HL-60 (cell line): Measurements from ENCODE around the gene ARHGAP24.
A peak's percentile ranks its signal among the peaks of the same experiment; 100 is the strongest.

Experiments
- DNase-seq, 2 experiments: peaks; one replicate each; pipeline ENCODE4 v3.0.0-alpha.2; 2010 to 2020; ENCODE audit warnings: low read depth in 1 of 2, low spot score in 1 of 2
- H3K27ac ChIP-seq: fragments of 250-450 bp; sonication (Bioruptor Pico); replicated peaks from 2 replicates; pipeline ENCODE4 v1.5.1; 2020; ENCODE audit warnings: mild to moderate bottlenecking, moderate library complexity
- H3K27me3 ChIP-seq: fragments of 250-450 bp; sonication (Bioruptor Pico); 2 replicates; pipeline ENCODE4 v1.5.1; 2021; ENCODE audit warnings: mild to moderate bottlenecking, moderate library complexity; ENCODE audit not compliant: insufficient read depth, poor library complexity, severe bottlenecking
- H3K4me3 ChIP-seq: replicated peaks from 2 replicates; pipeline ENCODE4 v1.5.1; 2011; ENCODE audit warnings: mild to moderate bottlenecking, control low read depth, low read length; ENCODE audit not compliant: insufficient read depth
- GABPA ChIP-seq: IDR thresholded peaks from 2 replicates; pipeline ENCODE4 v1.6.1; 2012; ENCODE audit warnings: low read depth
- POLR2AphosphoS5 ChIP-seq: IDR thresholded peaks from 2 replicates; pipeline ENCODE4 v1.6.1; 2012; ENCODE audit warnings: low read depth
- SPI1 ChIP-seq: IDR thresholded peaks from 2 replicates; pipeline ENCODE4 v1.6.1; 2012; ENCODE audit warnings: low read depth, mild to moderate bottlenecking, borderline replicate concordance
- TF ChIP-seq, protein P1 (sequence below): IDR thresholded peaks from 2 replicates; pipeline ENCODE4 v1.6.1; 2012; ENCODE audit warnings: low read depth; ENCODE audit not compliant: insufficient replicate concordance
- TF ChIP-seq, protein P2 (sequence below): IDR thresholded peaks from one replicate; pipeline ENCODE4 v1.5.1; 2011; ENCODE audit warnings: low read length, control low read depth, inconsistent platforms; ENCODE audit not compliant: insufficient read depth

ARHGAP24 gene

DNA sequence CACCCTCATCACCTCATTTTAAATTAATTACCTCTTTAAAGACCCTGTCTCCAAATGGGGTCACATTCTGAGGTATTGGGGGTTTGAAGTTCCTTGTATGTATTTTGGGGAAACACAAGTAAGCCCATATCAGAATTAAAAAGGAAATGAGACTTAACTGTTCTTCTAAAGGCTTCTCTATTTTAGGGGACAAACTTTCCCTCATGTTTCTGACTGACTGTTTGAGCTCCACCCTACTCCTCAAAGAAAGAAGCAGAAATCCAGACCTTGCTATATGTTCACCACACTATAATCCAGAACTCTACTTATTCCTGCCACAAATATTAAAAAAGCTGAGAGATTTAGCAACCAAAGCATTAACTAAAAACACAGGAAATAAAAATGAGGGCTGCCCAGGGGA is 258.8 kb downstream of the ARHGAP24 start:
- Histone ChIP-seq H3K27ac (no peak overlapping the region), H3K27me3 (no peaks in the 10 kb centered on the region), H3K4me3 (no peak overlapping the region)
- DNase-seq = no peak
- TF ChIP-seq, protein P1, sequence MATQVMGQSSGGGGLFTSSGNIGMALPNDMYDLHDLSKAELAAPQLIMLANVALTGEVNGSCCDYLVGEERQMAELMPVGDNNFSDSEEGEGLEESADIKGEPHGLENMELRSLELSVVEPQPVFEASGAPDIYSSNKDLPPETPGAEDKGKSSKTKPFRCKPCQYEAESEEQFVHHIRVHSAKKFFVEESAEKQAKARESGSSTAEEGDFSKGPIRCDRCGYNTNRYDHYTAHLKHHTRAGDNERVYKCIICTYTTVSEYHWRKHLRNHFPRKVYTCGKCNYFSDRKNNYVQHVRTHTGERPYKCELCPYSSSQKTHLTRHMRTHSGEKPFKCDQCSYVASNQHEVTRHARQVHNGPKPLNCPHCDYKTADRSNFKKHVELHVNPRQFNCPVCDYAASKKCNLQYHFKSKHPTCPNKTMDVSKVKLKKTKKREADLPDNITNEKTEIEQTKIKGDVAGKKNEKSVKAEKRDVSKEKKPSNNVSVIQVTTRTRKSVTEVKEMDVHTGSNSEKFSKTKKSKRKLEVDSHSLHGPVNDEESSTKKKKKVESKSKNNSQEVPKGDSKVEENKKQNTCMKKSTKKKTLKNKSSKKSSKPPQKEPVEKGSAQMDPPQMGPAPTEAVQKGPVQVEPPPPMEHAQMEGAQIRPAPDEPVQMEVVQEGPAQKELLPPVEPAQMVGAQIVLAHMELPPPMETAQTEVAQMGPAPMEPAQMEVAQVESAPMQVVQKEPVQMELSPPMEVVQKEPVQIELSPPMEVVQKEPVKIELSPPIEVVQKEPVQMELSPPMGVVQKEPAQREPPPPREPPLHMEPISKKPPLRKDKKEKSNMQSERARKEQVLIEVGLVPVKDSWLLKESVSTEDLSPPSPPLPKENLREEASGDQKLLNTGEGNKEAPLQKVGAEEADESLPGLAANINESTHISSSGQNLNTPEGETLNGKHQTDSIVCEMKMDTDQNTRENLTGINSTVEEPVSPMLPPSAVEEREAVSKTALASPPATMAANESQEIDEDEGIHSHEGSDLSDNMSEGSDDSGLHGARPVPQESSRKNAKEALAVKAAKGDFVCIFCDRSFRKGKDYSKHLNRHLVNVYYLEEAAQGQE = no peak
- TF ChIP-seq, protein P2, sequence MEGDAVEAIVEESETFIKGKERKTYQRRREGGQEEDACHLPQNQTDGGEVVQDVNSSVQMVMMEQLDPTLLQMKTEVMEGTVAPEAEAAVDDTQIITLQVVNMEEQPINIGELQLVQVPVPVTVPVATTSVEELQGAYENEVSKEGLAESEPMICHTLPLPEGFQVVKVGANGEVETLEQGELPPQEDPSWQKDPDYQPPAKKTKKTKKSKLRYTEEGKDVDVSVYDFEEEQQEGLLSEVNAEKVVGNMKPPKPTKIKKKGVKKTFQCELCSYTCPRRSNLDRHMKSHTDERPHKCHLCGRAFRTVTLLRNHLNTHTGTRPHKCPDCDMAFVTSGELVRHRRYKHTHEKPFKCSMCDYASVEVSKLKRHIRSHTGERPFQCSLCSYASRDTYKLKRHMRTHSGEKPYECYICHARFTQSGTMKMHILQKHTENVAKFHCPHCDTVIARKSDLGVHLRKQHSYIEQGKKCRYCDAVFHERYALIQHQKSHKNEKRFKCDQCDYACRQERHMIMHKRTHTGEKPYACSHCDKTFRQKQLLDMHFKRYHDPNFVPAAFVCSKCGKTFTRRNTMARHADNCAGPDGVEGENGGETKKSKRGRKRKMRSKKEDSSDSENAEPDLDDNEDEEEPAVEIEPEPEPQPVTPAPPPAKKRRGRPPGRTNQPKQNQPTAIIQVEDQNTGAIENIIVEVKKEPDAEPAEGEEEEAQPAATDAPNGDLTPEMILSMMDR = no peak
- TF ChIP-seq SPI1 = no peak
- TF ChIP-seq POLR2AphosphoS5 = no peak
- no peak for TF ChIP-seq GABPA

DNA sequence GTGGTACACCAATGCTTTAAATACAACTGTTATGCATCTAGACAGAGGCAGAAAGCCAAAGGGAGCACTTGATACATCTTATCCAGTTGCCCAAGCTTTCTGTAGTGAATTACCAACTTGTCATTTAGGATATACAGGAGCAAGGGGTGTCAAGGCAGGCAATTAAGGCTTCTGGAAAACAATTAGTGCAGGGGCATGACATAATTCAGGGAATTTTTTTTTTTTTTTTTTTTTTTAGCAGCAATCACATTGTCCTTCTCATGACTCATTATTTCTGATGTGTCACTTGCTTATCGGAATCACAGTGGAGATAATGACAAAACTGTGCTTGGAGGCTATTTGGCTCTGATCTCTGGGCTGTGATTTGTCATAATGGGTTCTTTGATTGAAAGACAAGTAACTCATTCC is 259.5 kb downstream of the ARHGAP24 start:
- H3K4me3 ChIP-seq = no peak overlapping the region
- H3K27ac ChIP-seq = no peak overlapping the region
- H3K27me3 ChIP-seq = no peaks in the 10 kb centered on the region
- no peak for DNase-seq
- no peak for TF ChIP-seq GABPA
- TF ChIP-seq, protein P1 = no peak
- no peak for TF ChIP-seq SPI1

DNA sequence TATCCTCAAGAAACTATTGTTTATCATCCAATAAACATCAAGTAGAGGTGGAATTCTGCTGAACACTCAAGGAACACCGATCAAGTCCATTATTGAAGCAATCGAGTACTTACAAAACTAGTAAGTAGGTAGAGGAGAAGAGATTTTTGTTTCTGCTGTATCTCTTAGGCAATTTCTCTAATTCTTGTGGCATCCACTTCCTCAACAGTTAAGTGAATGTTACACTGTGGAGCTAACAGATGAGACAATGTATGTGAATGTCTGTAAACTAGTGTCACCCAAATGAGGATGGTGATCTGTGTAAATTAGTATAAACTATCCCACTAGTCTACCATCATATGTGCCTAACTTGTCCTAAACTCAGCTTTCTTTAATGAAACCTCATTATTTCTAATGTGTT is 261.6 kb downstream of the ARHGAP24 start:
- TF ChIP-seq POLR2AphosphoS5 = no peak
- TF ChIP-seq, protein P1 = no peak
- peak; percentile 80 for TF ChIP-seq SPI1
- TF ChIP-seq, protein P2 = no peak
- Histone ChIP-seq H3K27me3 (no peaks in the 10 kb centered on the region), H3K4me3 (no peak overlapping the region), H3K27ac (no peak overlapping the region; the same call in 1 of the 2 replicates)
- DNase-seq = peak; percentile 24 to 38

DNA sequence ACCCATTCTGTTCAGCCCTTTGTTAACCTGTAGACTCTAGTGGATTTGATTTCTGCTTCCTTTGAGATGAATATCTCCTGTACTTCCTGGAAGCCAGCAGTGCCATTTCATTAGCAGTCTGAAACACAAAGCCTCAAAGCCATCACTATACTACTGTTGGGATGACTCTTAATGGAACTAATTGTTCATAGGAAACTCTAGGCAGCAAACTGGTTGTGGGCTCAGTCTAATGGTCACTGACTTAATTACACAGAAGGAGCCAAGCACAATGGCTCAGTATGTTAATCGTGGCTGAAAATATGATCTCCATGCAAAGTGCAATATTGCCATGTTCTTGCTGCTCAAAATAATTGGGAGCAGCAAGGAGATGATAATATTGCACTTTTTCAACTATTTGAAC is 262.3 kb downstream of the ARHGAP24 start:
- no peak overlapping the region; the same call in 1 of the 2 replicates for H3K27ac ChIP-seq
- no peak for DNase-seq
- no peak overlapping the region for H3K4me3 ChIP-seq
- H3K27me3 ChIP-seq = no peaks in the 10 kb centered on the region
- TF ChIP-seq SPI1 (no peak), POLR2AphosphoS5 (no peak), GABPA (no peak)
- TF ChIP-seq, protein P2 = no peak
- TF ChIP-seq, protein P1 = no peak
